C4-2B (cell line): ENCODE data around the gene CAMK1D.

Source experiments
- CTCF ChIP-seq: fragments of 450-650 bp; conservative IDR thresholded peaks from 2 replicates; pipeline ENCODE4 v1.5.1; 2017; ENCODE audit warnings: mild to moderate bottlenecking
- ZFX ChIP-seq: fragments of 450-650 bp; IDR thresholded peaks from 2 replicates; pipeline ENCODE4 v1.6.1; 2017

GRCh38 chr10:12707461-12708185 lies 358.3 kb downstream of the CAMK1D start:
- TF ChIP-seq CTCF (peak; percentile 59), ZFX (no peak)
